GM21423 (cell line): Measurements from ENCODE around the gene PCDHGA12.
A peak's percentile ranks its signal among the peaks of the same experiment; 100 is the strongest.
"Not testable (repeated sequence)": the region's sequence is repeated elsewhere in the genome, so short reads cannot be mapped to it uniquely, and the experiment has no call there.

Source experiments
- ATAC-seq: cut with Tn5 transposase; IDR thresholded peaks from one replicate; pipeline ENCODE4 v1.9.1; 2021; ENCODE audit warnings: mild to moderate bottlenecking, moderate library complexity; ENCODE audit not compliant: unreplicated experiment

The PCDHGA12 gene

GRCh38 chr5:141407790-141408505, 22.4 kb upstream of the PCDHGA12 start, which contains the start of gene PCDHGB6:
Gene PCDHGB6 (plus strand): TSS chr5:141408021. CDS start chr5:141408203, 182 bp downstream.
- peak; percentile 51 for ATAC-seq

- ATAC-seq: no peak
These were observed 20.6 kb upstream of the PCDHGA12 start for GRCh38 chr5:141409598-141410306.

GRCh38 chr5:141411575-141411974, 18.7 kb upstream of the PCDHGA12 start:
- no peak for ATAC-seq

- peak; percentile 76 for ATAC-seq
These were observed 17.3 kb upstream of the PCDHGA12 start, which contains the start of gene PCDHGA10 for GRCh38 chr5:141412854-141413539. Gene PCDHGA10 (plus strand): TSS chr5:141412987. CDS start chr5:141413176, 189 bp downstream.

GRCh38 chr5:141413540-141414069, 16.7 kb upstream of the PCDHGA12 start:
- no peak for ATAC-seq

GRCh38 chr5:141414548-141415274, 15.6 kb upstream of the PCDHGA12 start:
- ATAC-seq: not testable (repeated sequence)

GRCh38 chr5:141415275-141415618, 15.1 kb upstream of the PCDHGA12 start:
- not testable (repeated sequence) for ATAC-seq

- peak; percentile 75 for ATAC-seq
These were observed 12.7 kb upstream of the PCDHGA12 start, which contains the start of gene PCDHGB7 for GRCh38 chr5:141417494-141418172. Gene PCDHGB7 (plus strand): TSS chr5:141417677. CDS start chr5:141417860, 183 bp downstream.

GRCh38 chr5:141419074-141419880, 11.0 kb upstream of the PCDHGA12 start:
- ATAC-seq: no peak

GRCh38 chr5:141420855-141421488, 9.3 kb upstream of the PCDHGA12 start, which contains the start of gene PCDHGA11:
Gene PCDHGA11 (plus strand): TSS chr5:141421051. CDS start chr5:141421228, 177 bp downstream.
- ATAC-seq: no peak

- ATAC-seq: no peak
These were observed 8.8 kb upstream of the PCDHGA12 start for GRCh38 chr5:141421489-141421855.

- no peak for ATAC-seq
These were observed 7.5 kb upstream of the PCDHGA12 start for GRCh38 chr5:141422742-141423291.

- ATAC-seq: no peak
These were observed 2.4 kb upstream of the PCDHGA12 start for GRCh38 chr5:141427783-141428426.

GRCh38 chr5:141431286-141431685, 979 bp downstream of the PCDHGA12 start:
- ATAC-seq: no peak

GRCh38 chr5:141432308-141432707, 2.0 kb downstream of the PCDHGA12 start:
- ATAC-seq: not testable (repeated sequence)

- not testable (repeated sequence) for ATAC-seq
These were observed 2.4 kb downstream of the PCDHGA12 start for GRCh38 chr5:141432726-141433125.

- ATAC-seq: no peak
These were observed 3.7 kb downstream of the PCDHGA12 start for GRCh38 chr5:141434006-141434405.

- ATAC-seq: no peak
These were observed 6.9 kb downstream of the PCDHGA12 start for GRCh38 chr5:141437221-141437620.
